ENCODE measurements around the gene AKT1S1. TPM values are rescaled to one million over a fixed set of nuclear protein-coding genes. Genes with fewer than 3 reads are reported as not detected.

AKT1S1 gene
- total RNA-seq, 1 donor from 2014 or later: 48.2 TPM

GRCh38 chr19:49860336-49861102, 16.6 kb downstream of the AKT1S1 start:
- Mint-ChIP-seq H3K4me3 (ENCODE audit: unreplicated experiment) (no peak overlapping the region), H3K9me3 (ENCODE audit: unreplicated experiment) (no peaks in the 10 kb centered on the region), H3K36me3 (ENCODE audit: low read depth, unreplicated experiment) (peaks cover 35% of the 10 kb centered on the region), H3K27me3 (ENCODE audit: unreplicated experiment) (peaks cover 32% of the 10 kb centered on the region), H3K27ac (ENCODE audit: unreplicated experiment) (no peak overlapping the region), H3K4me1 (ENCODE audit: unreplicated experiment) (peaks cover 6% of the 10 kb centered on the region)
- no peak for DNase-seq (ENCODE audit: low spot score)
- no peak for TF ChIP-seq CTCF (IDR thresholded peaks at IDR 0.05; ENCODE audit: unreplicated experiment)

- no peak overlapping the region for H3K27ac Mint-ChIP-seq (ENCODE audit: unreplicated experiment)
- H3K4me1 Mint-ChIP-seq (ENCODE audit: unreplicated experiment): peaks cover 3% of the 10 kb centered on the region
- TF ChIP-seq CTCF (IDR thresholded peaks at IDR 0.05; ENCODE audit: unreplicated experiment): no peak
- peaks cover 31% of the 10 kb centered on the region for H3K27me3 Mint-ChIP-seq (ENCODE audit: unreplicated experiment)
- H3K9me3 Mint-ChIP-seq (ENCODE audit: unreplicated experiment): no peaks in the 10 kb centered on the region
- no peak overlapping the region for H3K4me3 Mint-ChIP-seq (ENCODE audit: unreplicated experiment)
- DNase-seq (ENCODE audit: low spot score): no peak
- H3K36me3 Mint-ChIP-seq (ENCODE audit: low read depth, unreplicated experiment): peaks cover 35% of the 10 kb centered on the region
Measured at GRCh38 chr19:49859682-49860335, 17.3 kb downstream of the AKT1S1 start.

GRCh38 chr19:49858088-49858985, 18.8 kb downstream of the AKT1S1 start:
- DNase-seq (ENCODE audit: low spot score): no peak
- peak overlapping the region; percentile 67 for H3K27ac Mint-ChIP-seq (ENCODE audit: unreplicated experiment)
- no peak overlapping the region for H3K4me3 Mint-ChIP-seq (ENCODE audit: unreplicated experiment)
- H3K9me3 Mint-ChIP-seq (ENCODE audit: unreplicated experiment): no peaks in the 10 kb centered on the region
- TF ChIP-seq CTCF (IDR thresholded peaks at IDR 0.05; ENCODE audit: unreplicated experiment): no peak
- H3K27me3 Mint-ChIP-seq (ENCODE audit: unreplicated experiment): peaks cover 24% of the 10 kb centered on the region
- H3K36me3 Mint-ChIP-seq (ENCODE audit: low read depth, unreplicated experiment): peaks cover 23% of the 10 kb centered on the region
- H3K4me1 Mint-ChIP-seq (ENCODE audit: unreplicated experiment): peaks cover 6% of the 10 kb centered on the region

- Mint-ChIP-seq H3K27me3 (ENCODE audit: unreplicated experiment) (peaks cover 24% of the 10 kb centered on the region), H3K36me3 (ENCODE audit: low read depth, unreplicated experiment) (peaks cover 21% of the 10 kb centered on the region), H3K27ac (ENCODE audit: unreplicated experiment) (no peak overlapping the region), H3K9me3 (ENCODE audit: unreplicated experiment) (no peaks in the 10 kb centered on the region), H3K4me3 (ENCODE audit: unreplicated experiment) (no peak overlapping the region), H3K4me1 (ENCODE audit: unreplicated experiment) (peaks cover 5% of the 10 kb centered on the region)
- DNase-seq (ENCODE audit: low spot score): no peak
- no peak for TF ChIP-seq CTCF (IDR thresholded peaks at IDR 0.05; ENCODE audit: unreplicated experiment)
Measured at GRCh38 chr19:49857838-49858087, 19.4 kb downstream of the AKT1S1 start.
